ENCODE data around the gene C16orf96. TPM values are rescaled to one million over a fixed set of nuclear protein-coding genes. Genes with fewer than 3 reads are reported as not detected.

The C16orf96 gene
- total RNA-seq, 1 experiment from 2014 or later, result 0.15 TPM

- no peaks in the 10 kb centered on the region for H3K9me3 ChIP-seq (ENCODE audit: insufficient read depth, low read depth)
- no peak for TF ChIP-seq EZH2 (IDR thresholded peaks at IDR 0.05; ENCODE audit: low read depth)
- TF ChIP-seq CTCF (conservative IDR thresholded peaks at IDR 0.05), result no peak
- no TSS peak for BruUV-seq (replicated peaks)
- no peak for DNase-seq
- no peaks in the 10 kb centered on the region for H3F3A ChIP-seq (ENCODE audit: insufficient read depth, low read depth)
- H3K27me3 ChIP-seq (ENCODE audit: insufficient read depth, low read depth), result peaks cover 60% of the 10 kb centered on the region
- H3K4me3 ChIP-seq, result no peak overlapping the region
- H3K79me2 ChIP-seq (ENCODE audit: low read depth), result no peaks in the 10 kb centered on the region
- ChIA-PET CTCF (interaction anchor here (0.8 kb wide), 1 partner anchor 94 kb away, joined by 3 read pairs; no protein-coding TSS in a partner anchor), POLR2A (ENCODE audit: unreplicated experiment) (no interaction called here)
- no peak overlapping the region for H3K4me2 ChIP-seq
- H4K20me1 ChIP-seq (ENCODE audit: insufficient read depth), result no peaks in the 10 kb centered on the region
- intact Hi-C loops (cut with micrococcal nuclease; ENCODE audit: unreplicated experiment), result no loop called here
- no peak overlapping the region for H2AFZ ChIP-seq
- no peaks in the 10 kb centered on the region for H3K9me2 ChIP-seq (ENCODE audit: insufficient read depth)
- no peaks in the 10 kb centered on the region for H3K36me3 ChIP-seq (ENCODE audit: low read depth)
- no peak overlapping the region for H3K27ac ChIP-seq
- H3K4me1 ChIP-seq (replicated peaks; ENCODE audit: insufficient read depth), result no peaks in the 10 kb centered on the region
Observed at GRCh38 chr16:4594433-4595410, 38.6 kb downstream of the C16orf96 start.

GRCh38 chr16:4597174-4597573 lies 41.0 kb downstream of the C16orf96 start:
- Histone ChIP-seq H2AFZ (no peak overlapping the region), H3K27me3 (ENCODE audit: insufficient read depth, low read depth) (peaks cover 60% of the 10 kb centered on the region), H3F3A (ENCODE audit: insufficient read depth, low read depth) (0 out of 2 replicates have a peak, but pooled peaks cover 4% of the 10 kb centered on the region), H3K4me3 (no peak overlapping the region), H3K4me2 (no peak overlapping the region), H4K20me1 (ENCODE audit: insufficient read depth) (no peaks in the 10 kb centered on the region), H3K36me3 (ENCODE audit: low read depth) (no peaks in the 10 kb centered on the region), H3K4me1 (replicated peaks; ENCODE audit: insufficient read depth) (no peaks in the 10 kb centered on the region), H3K9me2 (ENCODE audit: insufficient read depth) (no peaks in the 10 kb centered on the region), H3K27ac (no peak overlapping the region), H3K9me3 (ENCODE audit: insufficient read depth, low read depth) (no peaks in the 10 kb centered on the region), H3K79me2 (ENCODE audit: low read depth) (no peaks in the 10 kb centered on the region)
- no TSS peak for BruUV-seq (replicated peaks)
- intact Hi-C loops (cut with micrococcal nuclease; ENCODE audit: unreplicated experiment), result no loop called here
- CTCF ChIA-PET, result interaction anchor here (0.7 kb wide), 1 partner anchor 9 kb away, joined by 3 read pairs; no protein-coding TSS in a partner anchor
- POLR2A ChIA-PET (ENCODE audit: unreplicated experiment), result interaction anchor here (0.6 kb wide), 1 partner anchor 19 kb away, joined by 6 read pairs; no protein-coding TSS in a partner anchor
- TF ChIP-seq CTCF (conservative IDR thresholded peaks at IDR 0.05) (no peak), EZH2 (IDR thresholded peaks at IDR 0.05; ENCODE audit: low read depth) (no peak)
- no peak for DNase-seq

- Histone ChIP-seq H3K4me2 (no peak overlapping the region), H3K79me2 (ENCODE audit: low read depth) (no peaks in the 10 kb centered on the region), H3K36me3 (ENCODE audit: low read depth) (no peaks in the 10 kb centered on the region), H3K9me3 (ENCODE audit: insufficient read depth, low read depth) (no peaks in the 10 kb centered on the region), H3K27me3 (ENCODE audit: insufficient read depth, low read depth) (peaks cover 54% of the 10 kb centered on the region), H4K20me1 (ENCODE audit: insufficient read depth) (no peaks in the 10 kb centered on the region), H2AFZ (no peak overlapping the region), H3F3A (ENCODE audit: insufficient read depth, low read depth) (0 out of 2 replicates have a peak, but pooled peaks cover 4% of the 10 kb centered on the region), H3K4me1 (replicated peaks; ENCODE audit: insufficient read depth) (no peaks in the 10 kb centered on the region), H3K9me2 (ENCODE audit: insufficient read depth) (no peaks in the 10 kb centered on the region), H3K27ac (no peak overlapping the region), H3K4me3 (no peak overlapping the region)
- intact Hi-C loops (cut with micrococcal nuclease; ENCODE audit: unreplicated experiment), result no loop called here
- no peak for DNase-seq
- no TSS peak for BruUV-seq (replicated peaks)
- TF ChIP-seq EZH2 (IDR thresholded peaks at IDR 0.05; ENCODE audit: low read depth) (no peak), CTCF (conservative IDR thresholded peaks at IDR 0.05) (no peak)
- ChIA-PET POLR2A (ENCODE audit: unreplicated experiment) (no interaction called here), CTCF (interaction anchor here (0.7 kb wide), 1 partner anchor 112 kb away, joined by 14 read pairs; no protein-coding TSS in a partner anchor)
Observed at GRCh38 chr16:4599037-4599436, 42.9 kb downstream of the C16orf96 start.
